GM04503 (cell line): ENCODE measurements around the gene PASK.
"Not testable (repeated sequence)": the region's sequence is repeated elsewhere in the genome, so short reads cannot be mapped to it uniquely, and the experiment has no call there.

Source experiments
- DNase-seq: peaks from one replicate; pipeline ENCODE4 v3.0.0-alpha.2; 2012; ENCODE audit warnings: low read depth

The PASK gene

GRCh38 chr2:241105641-241106040, 43.6 kb downstream of the PASK start:
- no peak for DNase-seq

GRCh38 chr2:241104611-241105010, 44.7 kb downstream of the PASK start:
- DNase-seq = not testable (repeated sequence)

DNA sequence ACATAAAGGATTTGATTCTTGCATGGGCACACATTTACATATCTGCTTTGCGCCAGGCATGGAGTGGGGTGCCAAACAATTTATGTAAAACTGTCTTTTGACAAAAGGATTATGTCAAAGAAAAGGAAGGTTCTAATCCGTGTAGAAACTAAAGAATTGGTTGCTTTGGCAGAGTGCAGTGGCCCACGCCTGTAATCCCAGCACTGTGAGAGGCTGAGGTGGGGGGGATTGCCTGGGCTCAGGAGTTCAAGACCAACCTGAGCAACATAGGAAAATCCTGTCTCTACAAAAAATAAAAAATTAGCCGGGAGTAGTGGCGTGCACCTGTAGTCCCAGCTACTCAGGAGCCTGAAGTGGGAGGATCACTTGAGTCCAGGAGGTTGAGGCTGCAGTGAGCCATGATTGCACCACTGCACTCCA, 46.1 kb downstream of the PASK start:
- DNase-seq = no peak

GRCh38 chr2:241102239-241102803, 47.0 kb downstream of the PASK start, which contains the start of gene MTERF4:
Gene MTERF4, minus strand, starts transcription at chr2:241102287. Its CDS starts 14 bp downstream, at chr2:241102273.
- peak; percentile 29 for DNase-seq

- DNase-seq = no peak
Measured at GRCh38 chr2:241099246-241099645, 50.0 kb downstream of the PASK start.

- no peak for DNase-seq
Measured at GRCh38 chr2:241096979-241097378, 52.3 kb downstream of the PASK start.

- no peak for DNase-seq
Measured at GRCh38 chr2:241095594-241096290, 53.5 kb downstream of the PASK start.

- no peak for DNase-seq
Measured at GRCh38 chr2:241094924-241095420, 54.3 kb downstream of the PASK start.

DNA sequence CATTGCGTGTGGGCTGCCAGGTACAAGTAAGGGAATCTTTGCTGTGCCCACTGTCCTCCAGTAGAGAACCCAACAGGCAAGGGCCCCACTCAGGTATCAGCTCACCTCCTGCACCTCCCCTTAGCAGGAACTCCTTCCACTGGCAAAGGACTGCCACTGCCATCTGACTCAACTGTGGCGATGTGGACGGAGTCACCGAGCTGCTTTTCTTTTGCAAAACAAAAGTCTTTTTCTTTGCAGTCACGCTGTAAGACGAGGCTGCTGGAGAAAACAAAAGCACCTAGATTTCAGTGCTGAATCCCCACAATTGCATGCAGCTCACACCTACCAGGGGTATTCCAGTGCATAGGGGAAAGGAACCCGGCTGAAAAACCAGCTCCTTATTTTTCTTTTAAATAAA, 55.1 kb downstream of the PASK start:
- DNase-seq = no peak

GRCh38 chr2:241093133-241093781, 56.0 kb downstream of the PASK start:
- DNase-seq = not testable (repeated sequence)

- DNase-seq = no peak
Measured at GRCh38 chr2:241092677-241093076, 56.6 kb downstream of the PASK start.

DNA sequence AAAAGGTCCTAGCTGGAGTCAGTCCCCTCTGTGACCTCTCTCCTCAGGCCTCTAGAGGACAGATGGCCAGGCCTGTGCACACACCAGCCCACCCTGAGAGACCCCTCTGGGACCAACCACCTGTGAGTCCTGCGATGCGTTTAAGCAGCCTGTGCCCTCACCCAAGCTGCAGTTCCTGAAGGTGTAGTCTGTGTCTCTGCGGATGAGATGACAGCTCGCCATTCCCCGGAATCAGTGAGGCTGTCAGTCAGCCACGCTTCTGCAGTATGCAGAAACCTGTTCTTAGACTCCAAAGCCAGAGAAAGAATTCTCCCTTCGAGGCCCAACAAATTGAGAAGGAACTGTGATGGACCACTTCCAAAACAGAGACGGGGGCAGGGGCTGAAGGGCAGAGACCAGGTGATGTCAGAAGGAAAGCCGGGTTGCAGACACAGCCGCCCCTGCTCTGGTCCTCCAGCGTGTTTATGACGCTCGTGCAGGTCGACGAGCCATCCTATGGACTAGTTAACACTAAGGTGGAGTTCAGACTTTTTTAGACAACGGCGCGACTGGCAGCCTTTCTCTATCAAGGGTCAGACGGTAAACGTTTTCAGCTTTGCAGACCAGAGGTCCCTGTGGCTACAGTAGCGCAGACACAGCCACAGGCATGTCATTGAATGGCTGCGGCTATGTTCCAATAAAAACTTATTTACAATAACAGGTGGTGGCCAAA, 57.4 kb downstream of the PASK start:
- no peak for DNase-seq

DNA sequence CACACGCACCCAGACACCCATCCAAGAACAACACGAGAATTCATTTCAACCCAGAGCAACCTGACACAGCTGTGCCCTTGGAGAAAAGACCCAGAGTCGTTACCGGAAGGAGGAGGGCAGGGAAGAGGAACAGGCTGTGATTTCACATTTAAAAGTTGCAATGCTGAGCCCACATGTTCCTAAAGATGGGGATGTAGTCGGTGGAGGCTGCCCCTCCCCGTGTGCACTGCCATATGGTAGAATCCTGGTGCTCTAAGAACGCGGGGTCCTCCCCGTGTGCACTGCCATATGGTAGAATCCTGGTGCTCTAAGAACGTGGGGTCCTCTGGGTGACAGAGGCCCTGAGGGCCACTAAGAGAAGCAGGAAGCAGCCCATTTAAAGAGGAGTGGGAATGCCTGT, 58.1 kb downstream of the PASK start:
- no peak for DNase-seq

GRCh38 chr2:241088791-241089732, 60.2 kb downstream of the PASK start:
- no peak for DNase-seq

- no peak for DNase-seq
Measured at GRCh38 chr2:241088376-241088775, 60.9 kb downstream of the PASK start.

GRCh38 chr2:241087420-241088268, 61.6 kb downstream of the PASK start:
- DNase-seq = no peak

- DNase-seq = no peak
Measured at GRCh38 chr2:241084856-241085444, 64.3 kb downstream of the PASK start.

DNA sequence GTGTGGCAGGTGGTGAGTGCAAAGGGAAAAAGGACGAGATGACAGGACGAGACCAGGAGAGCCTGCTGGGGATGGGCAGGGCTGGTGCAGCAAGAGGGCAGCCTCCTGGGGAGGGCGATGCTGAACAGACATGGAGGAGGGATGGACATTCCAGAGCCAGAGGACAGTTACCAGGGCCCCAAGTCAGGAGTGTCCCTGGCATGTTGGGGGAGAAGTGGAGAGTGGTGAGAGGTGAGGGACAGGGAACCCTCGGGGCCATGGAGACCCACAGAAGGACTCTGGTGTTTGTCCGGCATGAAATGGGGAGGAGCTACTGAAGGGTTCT, 66.2 kb downstream of the PASK start:
- DNase-seq = no peak

- no peak for DNase-seq
Measured at GRCh38 chr2:241082341-241083090, 66.8 kb downstream of the PASK start.
